HG02571 (cell line): Measurements from ENCODE around the gene SLBP.
"Not testable (repeated sequence)": the region's sequence is repeated elsewhere in the genome, so short reads cannot be mapped to it uniquely, and the experiment has no call there.

Experiments used
- ATAC-seq: cut with Tn5 transposase; IDR thresholded peaks from one replicate; pipeline ENCODE4 v1.9.1; 2021; ENCODE audit warnings: mild to moderate bottlenecking, moderate library complexity; ENCODE audit not compliant: unreplicated experiment

SLBP gene

GRCh38 chr4:1713003-1713851, 1.1 kb upstream of the SLBP start:
- ATAC-seq, result peak; percentile 4

- ATAC-seq, result peak; percentile 6
Measured at GRCh38 chr4:1711571-1712215, 426 bp downstream of the SLBP start.

GRCh38 chr4:1711055-1711570, 1.0 kb downstream of the SLBP start:
- ATAC-seq, result no peak

- ATAC-seq, result no peak
Measured at GRCh38 chr4:1708581-1708980, 3.5 kb downstream of the SLBP start.

- no peak for ATAC-seq
Measured at GRCh38 chr4:1706358-1706757, 5.8 kb downstream of the SLBP start.

- ATAC-seq, result no peak
Measured at GRCh38 chr4:1705732-1706131, 6.4 kb downstream of the SLBP start.

GRCh38 chr4:1703867-1704266, 8.3 kb downstream of the SLBP start:
- no peak for ATAC-seq

- ATAC-seq, result not testable (repeated sequence)
Measured at GRCh38 chr4:1701671-1702070, 10.4 kb downstream of the SLBP start.

GRCh38 chr4:1695913-1696312, 16.2 kb downstream of the SLBP start:
- no peak for ATAC-seq

- peak; percentile 66 for ATAC-seq
Measured at GRCh38 chr4:1693131-1693896, 18.8 kb downstream of the SLBP start.

- no peak for ATAC-seq
Measured at GRCh38 chr4:1691737-1692373, 20.3 kb downstream of the SLBP start.

GRCh38 chr4:1690698-1691097, 21.4 kb downstream of the SLBP start:
- ATAC-seq, result no peak

GRCh38 chr4:1686440-1687036, 25.6 kb downstream of the SLBP start:
- ATAC-seq, result no peak

GRCh38 chr4:1685235-1686150, 26.6 kb downstream of the SLBP start:
- no peak for ATAC-seq

- peak; percentile 12 for ATAC-seq
Measured at GRCh38 chr4:1684506-1685234, 27.4 kb downstream of the SLBP start.

GRCh38 chr4:1683736-1684505, 28.2 kb downstream of the SLBP start, which contains the start of gene FAM53A:
FAM53A (minus strand) TSS chr4:1684313; CDS start chr4:1668741, 15,572 bp downstream.
- peak; percentile 87 for ATAC-seq

- ATAC-seq, result no peak
Measured at GRCh38 chr4:1683261-1683735, 28.8 kb downstream of the SLBP start.

GRCh38 chr4:1682860-1683259, 29.3 kb downstream of the SLBP start:
- ATAC-seq, result no peak
